GM19025 (cell line): ENCODE results near the gene TMEM108.

Experiments
- ATAC-seq: cut with Tn5 transposase; IDR thresholded peaks from one replicate; pipeline ENCODE4 v1.9.1; 2021; ENCODE audit warnings: mild to moderate bottlenecking, low read depth, moderate library complexity; ENCODE audit not compliant: unreplicated experiment

Gene TMEM108

DNA sequence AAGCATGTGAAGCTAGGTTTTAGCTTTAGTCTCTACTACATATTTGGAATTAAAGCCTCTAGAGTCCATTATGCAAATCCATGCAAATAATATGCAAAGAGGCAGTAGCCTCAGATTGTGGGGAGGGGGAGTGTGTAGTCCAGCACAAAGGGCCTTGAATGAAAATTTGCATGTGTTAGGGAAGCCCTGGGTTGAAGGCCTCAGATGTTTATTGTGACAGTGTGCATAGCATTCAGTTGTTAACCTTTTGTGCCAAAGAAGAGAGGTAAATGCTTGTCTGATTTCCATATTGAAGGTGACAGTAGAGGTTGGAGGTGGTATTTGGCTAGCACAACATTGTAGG lies 337.2 kb downstream of the TMEM108 start:
- ATAC-seq, result no peak

DNA sequence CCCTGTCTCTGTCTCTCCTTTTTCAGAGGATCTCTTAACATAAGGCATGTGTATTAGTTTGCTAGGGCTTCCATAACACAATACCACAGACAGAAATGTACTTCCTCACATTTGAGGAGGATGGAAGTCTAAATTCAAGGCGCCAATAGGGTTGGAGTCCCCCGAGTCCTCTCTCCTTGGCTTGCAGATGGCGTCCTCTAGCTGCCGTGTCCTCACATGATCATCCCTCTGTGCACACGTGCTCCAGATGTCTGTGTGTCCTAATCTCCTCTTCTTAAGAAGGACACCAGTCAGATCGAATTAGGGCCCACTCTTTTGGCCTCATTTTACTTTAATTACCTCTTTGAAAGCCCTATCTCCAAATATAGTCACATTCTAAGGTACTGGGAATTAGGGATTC lies 338.6 kb downstream of the TMEM108 start:
- ATAC-seq, result no peak

DNA sequence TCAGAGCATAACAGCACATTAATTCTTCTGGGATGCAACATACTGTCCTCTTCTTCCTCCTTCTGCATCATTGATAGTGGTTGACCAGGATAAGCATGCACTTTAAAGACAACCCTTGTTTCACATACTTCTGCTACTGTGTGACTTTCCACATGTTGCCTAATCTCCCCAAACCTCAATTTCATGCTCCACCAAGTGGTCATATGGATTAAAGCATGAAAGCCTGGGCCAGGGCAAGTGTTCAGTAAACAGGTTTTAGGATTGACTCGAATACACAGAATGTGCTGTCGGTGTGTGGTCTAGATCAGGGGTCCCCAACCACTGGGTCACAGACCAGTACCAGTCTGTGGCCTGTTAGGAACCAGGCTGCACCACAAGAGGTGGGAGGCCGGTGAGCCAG lies 339.2 kb downstream of the TMEM108 start:
- no peak for ATAC-seq

GRCh38 chr3:133379926-133380325 lies 341.7 kb downstream of the TMEM108 start:
- ATAC-seq, result no peak

- ATAC-seq, result no peak
Observed at GRCh38 chr3:133380481-133381225, 342.5 kb downstream of the TMEM108 start.

DNA sequence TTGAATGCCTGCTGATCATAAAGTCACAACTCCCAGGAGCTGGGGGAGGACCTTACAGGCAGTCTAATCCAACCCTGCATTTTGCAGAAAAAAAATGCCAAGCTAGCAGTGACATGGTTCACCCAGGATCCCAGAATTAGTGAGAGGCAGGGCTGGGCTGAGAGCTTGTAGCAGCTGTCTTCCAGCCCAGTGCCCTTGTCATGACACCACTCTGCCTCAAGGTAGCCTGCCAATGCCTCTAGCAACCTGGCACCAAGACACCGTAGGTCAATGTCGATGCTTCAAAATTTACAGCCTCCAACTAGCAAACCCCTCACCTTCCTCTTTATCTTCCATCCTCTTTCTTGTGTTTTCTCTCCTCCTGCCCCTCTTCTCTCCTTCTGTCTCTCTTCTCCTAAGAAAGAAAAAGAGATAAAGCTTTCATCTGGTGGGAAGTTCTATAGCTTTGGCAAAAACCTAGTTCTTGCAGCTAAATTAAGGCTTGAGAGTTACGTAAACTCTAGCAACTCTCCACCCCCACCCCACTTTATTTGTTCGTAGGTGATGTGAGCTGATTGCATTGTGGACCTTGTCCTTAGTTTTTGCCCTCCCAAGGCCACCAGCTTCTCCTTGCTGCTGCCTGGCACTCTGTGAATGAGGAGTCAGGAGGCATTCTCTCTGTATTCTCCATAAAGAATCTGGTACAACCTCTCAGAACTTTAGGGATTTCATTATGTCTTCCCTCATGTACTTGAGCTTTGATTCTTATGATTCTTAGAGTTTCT lies 343.3 kb downstream of the TMEM108 start:
- ATAC-seq, result no peak

GRCh38 chr3:133383175-133383574 lies 345.0 kb downstream of the TMEM108 start:
- no peak for ATAC-seq

GRCh38 chr3:133383741-133384140 lies 345.6 kb downstream of the TMEM108 start:
- ATAC-seq, result no peak

DNA sequence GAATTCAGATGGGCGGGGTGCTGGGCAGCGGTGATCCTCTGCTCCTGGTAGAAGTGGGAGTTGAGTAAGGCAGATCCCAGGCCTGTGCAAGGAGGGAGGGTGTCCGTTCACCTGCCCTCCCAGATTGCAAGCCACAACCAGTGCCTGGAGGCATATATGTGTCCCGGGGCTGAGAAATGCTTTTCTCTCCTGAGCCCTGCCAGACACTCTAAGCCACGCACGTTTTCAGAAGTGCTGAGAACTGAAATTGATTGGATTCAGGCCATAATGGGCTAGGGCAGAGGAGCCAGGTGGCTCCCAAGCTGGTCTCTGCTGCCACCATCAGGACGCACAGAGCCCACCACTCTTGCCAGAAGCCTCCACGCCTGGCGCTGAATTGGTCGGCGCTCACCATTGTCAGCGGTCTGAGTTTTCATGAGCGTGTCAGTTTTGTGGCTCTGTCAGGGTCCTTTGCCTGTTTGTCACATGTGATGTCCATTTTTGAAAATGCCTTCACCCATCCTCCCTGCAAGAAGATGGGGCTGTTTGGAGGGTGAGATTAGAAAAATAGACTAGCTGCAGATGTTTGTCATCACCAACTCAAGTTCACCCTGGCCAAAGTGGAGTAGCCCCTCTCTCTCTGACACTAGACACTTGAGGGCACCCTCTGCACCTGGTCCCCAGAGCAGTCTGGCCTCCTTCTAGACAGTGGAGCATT lies 346.3 kb downstream of the TMEM108 start:
- ATAC-seq, result peak; percentile 70

DNA sequence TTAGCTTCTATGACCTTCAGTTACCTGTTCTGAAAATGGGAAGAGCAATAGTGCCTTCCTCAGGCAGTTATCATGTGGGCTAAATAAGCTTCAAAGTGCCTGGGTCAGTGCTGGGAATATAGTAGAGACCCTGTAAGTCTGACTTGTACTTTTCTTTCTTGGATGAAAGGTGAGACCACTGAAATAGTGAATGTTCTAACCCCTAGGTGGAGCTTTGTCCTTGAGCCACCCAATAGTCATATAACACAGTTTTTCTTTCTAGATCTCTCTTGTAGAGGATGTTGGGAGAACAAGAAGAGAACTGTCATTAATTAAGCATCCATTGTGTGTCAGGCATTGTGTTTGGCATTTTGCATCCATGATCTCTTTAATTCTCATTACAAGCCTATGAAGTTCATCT lies 348.7 kb downstream of the TMEM108 start:
- no peak for ATAC-seq

DNA sequence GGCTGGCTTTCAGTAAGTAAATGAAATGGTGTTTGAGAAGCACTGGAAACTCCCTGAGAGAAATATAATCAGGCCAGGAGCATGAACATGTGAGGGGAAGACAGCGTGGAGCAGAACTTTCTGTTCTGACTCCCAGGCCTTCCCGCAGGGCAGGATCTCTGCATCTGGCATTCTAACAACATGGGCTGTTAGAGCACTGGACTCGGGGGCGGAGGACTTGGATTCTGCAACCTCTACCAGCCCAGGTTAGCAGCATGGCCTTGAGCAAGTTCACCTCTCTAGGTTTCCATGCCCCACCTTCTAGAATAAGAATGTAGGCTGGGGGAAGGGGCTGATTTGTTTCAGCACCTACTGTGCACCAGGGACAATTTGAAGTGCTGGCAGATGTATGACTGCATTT lies 349.1 kb downstream of the TMEM108 start:
- ATAC-seq, result no peak

DNA sequence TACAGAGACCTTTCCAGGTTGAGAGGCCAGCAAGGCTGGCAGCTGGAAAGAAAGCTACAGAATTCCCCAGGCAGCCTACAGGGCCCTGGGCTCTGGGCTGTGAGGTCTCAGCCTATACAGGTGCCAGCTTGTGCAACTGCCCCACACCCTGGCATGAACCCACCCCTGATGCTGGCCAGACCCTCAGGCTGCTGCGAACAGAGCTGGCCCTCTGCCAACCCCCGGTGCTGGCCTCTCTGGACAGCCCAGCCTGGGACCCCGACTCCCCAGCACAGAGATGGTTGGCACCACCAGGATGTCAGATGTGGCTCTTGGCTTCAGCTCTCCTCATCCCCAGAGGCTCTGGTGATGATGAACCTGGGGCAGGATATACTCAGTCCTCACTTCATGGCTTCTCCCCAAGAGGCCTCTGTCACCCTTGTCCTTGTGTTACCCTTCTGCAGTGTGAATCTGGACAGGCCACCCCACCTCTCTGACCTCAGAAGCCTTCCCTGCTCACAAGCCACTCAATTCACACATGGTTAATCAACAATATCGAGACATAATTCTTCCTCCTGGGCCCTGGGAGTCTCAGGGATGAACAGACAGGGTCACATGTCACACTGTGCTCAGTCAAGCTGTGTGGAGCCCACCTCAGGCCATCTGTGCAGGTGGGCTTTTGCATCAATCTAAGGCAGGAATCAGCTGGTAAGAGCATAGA lies 350.7 kb downstream of the TMEM108 start:
- ATAC-seq, result no peak

DNA sequence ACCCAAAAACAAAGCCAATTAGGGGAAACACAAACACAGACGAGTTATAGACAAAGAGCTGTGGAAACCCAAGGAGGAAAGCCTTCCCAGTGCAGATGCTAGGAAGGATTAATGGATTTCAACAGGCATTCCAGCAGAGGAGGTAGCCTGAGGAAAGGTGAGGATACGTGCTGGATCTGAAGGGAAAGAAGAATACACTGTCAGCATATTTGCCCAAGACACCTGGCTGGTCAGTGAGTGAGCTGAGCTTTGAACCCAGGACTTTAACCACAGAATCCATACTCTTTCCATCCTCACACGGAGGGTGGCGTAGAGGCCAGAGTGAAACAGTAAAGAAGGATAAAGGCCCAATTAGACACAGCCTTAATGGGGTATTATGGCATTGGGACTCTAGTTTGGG lies 352.5 kb downstream of the TMEM108 start:
- ATAC-seq, result no peak

DNA sequence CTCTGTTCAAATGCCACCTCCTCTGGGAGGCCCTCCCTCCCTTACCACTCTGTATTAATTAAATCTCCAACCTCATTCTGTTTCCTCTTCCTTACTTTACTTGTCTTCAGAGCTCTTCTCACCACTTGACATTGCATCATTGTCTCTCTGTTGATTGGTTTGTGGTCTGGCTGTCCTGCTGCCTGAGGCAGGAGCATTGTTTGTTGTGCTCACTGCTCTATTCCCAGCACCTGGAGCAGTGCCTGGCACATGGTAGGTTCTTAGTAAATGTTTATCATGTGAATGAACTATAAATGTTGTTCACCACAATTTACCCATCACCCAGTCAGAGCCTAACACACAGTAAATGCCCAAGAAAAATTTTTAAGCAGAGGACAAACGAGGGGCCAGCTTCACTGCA lies 355.0 kb downstream of the TMEM108 start:
- no peak for ATAC-seq

GRCh38 chr3:133393691-133394474 lies 355.7 kb downstream of the TMEM108 start:
- ATAC-seq, result no peak

- no peak for ATAC-seq
Observed at GRCh38 chr3:133394561-133395311, 356.5 kb downstream of the TMEM108 start.

- no peak for ATAC-seq
Observed at GRCh38 chr3:133396906-133397305, 358.7 kb downstream of the TMEM108 start.

- no peak for ATAC-seq
Observed at GRCh38 chr3:133400006-133400515, 361.9 kb downstream of the TMEM108 start, which contains the start of gene BFSP2. BFSP2 (plus strand) TSS chr3:133400056; CDS start chr3:133400084, 28 bp downstream.
